Measurements from ENCODE around the gene SOD1. TPM values are rescaled to one million over a fixed set of nuclear protein-coding genes. Genes with fewer than 3 reads are reported as not detected.
A peak's percentile ranks its signal among the peaks of the same experiment; 100 is the strongest.

Gene SOD1
- total and polyA plus RNA-seq, 2 of the 8 experiments (the other 6 are each of a cell fraction or from before 2014, with no cell fraction given), result 192 to 226 TPM

DNA sequence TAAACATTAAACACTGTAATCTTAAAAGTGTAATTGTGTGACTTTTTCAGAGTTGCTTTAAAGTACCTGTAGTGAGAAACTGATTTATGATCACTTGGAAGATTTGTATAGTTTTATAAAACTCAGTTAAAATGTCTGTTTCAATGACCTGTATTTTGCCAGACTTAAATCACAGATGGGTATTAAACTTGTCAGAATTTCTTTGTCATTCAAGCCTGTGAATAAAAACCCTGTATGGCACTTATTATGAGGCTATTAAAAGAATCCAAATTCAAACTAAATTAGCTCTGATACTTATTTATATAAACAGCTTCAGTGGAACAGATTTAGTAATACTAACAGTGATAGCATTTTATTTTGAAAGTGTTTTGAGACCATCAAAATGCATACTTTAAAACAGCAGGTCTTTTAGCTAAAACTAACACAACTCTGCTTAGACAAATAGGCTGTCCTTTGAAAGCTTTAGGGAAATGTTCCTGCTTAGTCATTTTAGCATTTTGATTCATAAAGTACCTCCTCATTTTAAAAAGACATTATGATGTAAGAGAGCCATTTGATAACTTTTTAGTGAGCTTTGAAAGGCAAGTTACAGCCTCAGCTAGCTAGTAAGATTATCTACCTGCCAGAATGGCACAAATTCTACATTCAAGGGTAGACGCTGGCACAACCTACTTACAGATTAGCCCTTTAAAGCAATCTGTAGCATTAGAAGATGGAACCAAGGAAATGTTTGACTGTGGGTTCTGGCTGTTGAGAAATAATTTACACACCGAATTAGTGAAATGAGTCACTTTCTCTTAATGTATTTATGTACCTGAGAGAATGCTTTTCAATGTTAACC, 9.4 kb downstream of the SOD1 start:
- no peak for FAIRE-seq
- 96% methylated on average over 2 of the region's 2 CpGs; no CpG with 5 or more reads in 1 of the 2 experiments for WGBS, 2 experiments (ENCODE audit: extremely low coverage in 1 of 2, insufficient coverage in 1 of 2, insufficient read length in 1 of 2, insufficient replicate concordance in 2 of 2, low coverage in 1 of 2, low lambda C conversion rate in 2 of 2, missing lambda C conversion rate in 1 of 2)

More for the DNA sequence above, 9.4 kb downstream of the SOD1 start:
- Histone ChIP-seq H3K18ac (ENCODE audit: extremely low read depth, low read length) (no peak overlapping the region), H3K27me3 (replicated peaks in 1 of 4; ENCODE audit: control insufficient read depth in 3 of 4, extremely low read depth in 1 of 4, insufficient read depth in 3 of 4, low read length in 3 of 4) (no peaks in the 10 kb centered on the region), H3K9me3 (ENCODE audit: insufficient read depth in 2 of 2, low read depth in 1 of 2, low read length in 1 of 2) (no peaks in the 10 kb centered on the region), H4K8ac (ENCODE audit: extremely low read depth, insufficient read depth, low read length) (no peak overlapping the region), H4K20me1 (replicated peaks in 1 of 2; ENCODE audit: control insufficient read depth in 1 of 2, insufficient read depth in 2 of 2, low read length in 2 of 2) (peaks cover 0 to 3% of the 10 kb centered on the region in 2 experiments), H3K14ac (ENCODE audit: insufficient read length) (no peak overlapping the region), H3K36me3 (ENCODE audit: control insufficient read depth in 2 of 4, insufficient read depth in 4 of 4, low read length in 3 of 4) (peaks cover 0 to 54% (median 12%) of the 10 kb centered on the region in 4 experiments; a peak in 5 of 8 replicates), H3K4ac (replicated peaks; ENCODE audit: insufficient read length, low read depth, low read length) (no peak overlapping the region), H2BK120ac (replicated peaks; ENCODE audit: low read depth, low read length) (no peak overlapping the region), H2AFZ (ENCODE audit: low read length) (no peak overlapping the region), H2BK12ac (ENCODE audit: low read depth, low read length) (no peak overlapping the region), H2BK5ac (ENCODE audit: low read depth, low read length) (no peak overlapping the region), H3K4me1 (replicated peaks in 1 of 4; ENCODE audit: control insufficient read depth in 3 of 4, insufficient read depth in 4 of 4, low read length in 3 of 4) (peaks cover 2 to 3% (median 3%) of the 10 kb centered on the region in 4 experiments; a peak in 6 of 7 replicates), H2AK5ac (ENCODE audit: low read depth, low read length) (no peak overlapping the region), H3K4me3 (ENCODE audit: extremely low read depth in 1 of 4, insufficient read depth in 2 of 4, low read depth in 3 of 4, low read length in 4 of 4) (no peak overlapping the region), H3K4me2 (ENCODE audit: insufficient read depth in 1 of 2, low read depth in 2 of 2, low read length in 2 of 2) (no peak overlapping the region), H3K9ac (replicated peaks in 1 of 4; ENCODE audit: extremely low read depth in 1 of 4, low read depth in 3 of 4, low read length in 3 of 4) (no peak overlapping the region), H3K23ac (ENCODE audit: insufficient read length) (no peak overlapping the region), H3K56ac (replicated peaks; ENCODE audit: insufficient read length, low read depth, low read length) (no peak overlapping the region), H2BK20ac (ENCODE audit: low read length) (no peak overlapping the region), H2BK15ac (ENCODE audit: low read length) (no peak overlapping the region), H3K27ac (ENCODE audit: low read depth, low read length) (no peak overlapping the region), H4K91ac (replicated peaks; ENCODE audit: insufficient read length, low read length) (no peak overlapping the region), H3K79me1 (ENCODE audit: low read depth, low read length) (peaks cover 4% of the 10 kb centered on the region; the same call in 1 of the 2 replicates), H3K79me2 (ENCODE audit: control insufficient read depth in 1 of 2, insufficient read depth in 2 of 2, low read length in 2 of 2) (peaks cover 0 to 10% of the 10 kb centered on the region in 2 experiments; a peak in 2 of 4 replicates), H3K23me2 (ENCODE audit: low read depth, low read length) (no peaks in the 10 kb centered on the region), H4K5ac (ENCODE audit: insufficient read length, low read depth, low read length) (no peak overlapping the region)
- no peak for TF ChIP-seq GTF2F1 (IDR thresholded peaks at IDR 0.05; ENCODE audit: borderline replicate concordance, low read depth, low read length)
- TF ChIP-seq FOSL1 (IDR thresholded peaks at IDR 0.05; ENCODE audit: insufficient read depth, low read depth, low read length), result no peak
- 0 out of 2 replicates have a peak, but pooled peaks have one; percentile 16 for TF ChIP-seq POLR2AphosphoS5 (IDR thresholded peaks at IDR 0.05; ENCODE audit: low read depth, low read length)
- no peak for TF ChIP-seq SIN3A (conservative IDR thresholded peaks at IDR 0.05 in 1 of 2, IDR thresholded peaks at IDR 0.05 in 1 of 2; ENCODE audit: low read depth in 1 of 2, low read length in 2 of 2)
- TF ChIP-seq SP1 (IDR thresholded peaks at IDR 0.05; ENCODE audit: low read depth, low read length), result no peak
- ChIA-PET CTCF (ENCODE audit: partially characterized antibody) (no interaction called here), POLR2A (ENCODE audit: partially characterized antibody) (interaction anchor here (0.7 to 1.4 kb wide), 4 partner anchors 9 to 64 kb away, joined by 3 to 5 read pairs (median 4); no protein-coding TSS in a partner anchor)
- DNase-seq (ENCODE audit: low read depth in 1 of 2, low spot score in 2 of 2), result no peak
